Measurements from ENCODE around the gene GNAI2. TPM values are rescaled to one million over a fixed set of nuclear protein-coding genes. Genes with fewer than 3 reads are reported as not detected.

GNAI2 gene
- total and polyA plus RNA-seq, 8 donors: 61.1 to 211 (median 79.2) TPM

- TF ChIP-seq, protein P1, sequence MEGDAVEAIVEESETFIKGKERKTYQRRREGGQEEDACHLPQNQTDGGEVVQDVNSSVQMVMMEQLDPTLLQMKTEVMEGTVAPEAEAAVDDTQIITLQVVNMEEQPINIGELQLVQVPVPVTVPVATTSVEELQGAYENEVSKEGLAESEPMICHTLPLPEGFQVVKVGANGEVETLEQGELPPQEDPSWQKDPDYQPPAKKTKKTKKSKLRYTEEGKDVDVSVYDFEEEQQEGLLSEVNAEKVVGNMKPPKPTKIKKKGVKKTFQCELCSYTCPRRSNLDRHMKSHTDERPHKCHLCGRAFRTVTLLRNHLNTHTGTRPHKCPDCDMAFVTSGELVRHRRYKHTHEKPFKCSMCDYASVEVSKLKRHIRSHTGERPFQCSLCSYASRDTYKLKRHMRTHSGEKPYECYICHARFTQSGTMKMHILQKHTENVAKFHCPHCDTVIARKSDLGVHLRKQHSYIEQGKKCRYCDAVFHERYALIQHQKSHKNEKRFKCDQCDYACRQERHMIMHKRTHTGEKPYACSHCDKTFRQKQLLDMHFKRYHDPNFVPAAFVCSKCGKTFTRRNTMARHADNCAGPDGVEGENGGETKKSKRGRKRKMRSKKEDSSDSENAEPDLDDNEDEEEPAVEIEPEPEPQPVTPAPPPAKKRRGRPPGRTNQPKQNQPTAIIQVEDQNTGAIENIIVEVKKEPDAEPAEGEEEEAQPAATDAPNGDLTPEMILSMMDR (IDR thresholded peaks at IDR 0.05): no peak
- no peak for TF ChIP-seq POLR2AphosphoS5 (IDR thresholded peaks at IDR 0.05)
- no peak for TF ChIP-seq POLR2A (IDR thresholded peaks at IDR 0.05)
- TF ChIP-seq EP300 (IDR thresholded peaks at IDR 0.05): no peak
- intact Hi-C loops (cut with DNase I; ENCODE audit: low total_unique reads): no loop called here
- no peak for DNase-seq
- Histone ChIP-seq H3K36me3 (no peaks in the 10 kb centered on the region), H3K9me3 (no peaks in the 10 kb centered on the region), H3K4me1 (no peaks in the 10 kb centered on the region), H3K4me3 (no peak overlapping the region), H3K27ac (no peak overlapping the region), H3K27me3 (no peaks in the 10 kb centered on the region)
- WGBS, 5 donors: 90 to 95% (median 93%) methylated on average over 9 to 17 of the region's 17 CpGs
Observed at GRCh38 chr3:50218448-50218847, 17.6 kb upstream of the GNAI2 start.

DNA sequence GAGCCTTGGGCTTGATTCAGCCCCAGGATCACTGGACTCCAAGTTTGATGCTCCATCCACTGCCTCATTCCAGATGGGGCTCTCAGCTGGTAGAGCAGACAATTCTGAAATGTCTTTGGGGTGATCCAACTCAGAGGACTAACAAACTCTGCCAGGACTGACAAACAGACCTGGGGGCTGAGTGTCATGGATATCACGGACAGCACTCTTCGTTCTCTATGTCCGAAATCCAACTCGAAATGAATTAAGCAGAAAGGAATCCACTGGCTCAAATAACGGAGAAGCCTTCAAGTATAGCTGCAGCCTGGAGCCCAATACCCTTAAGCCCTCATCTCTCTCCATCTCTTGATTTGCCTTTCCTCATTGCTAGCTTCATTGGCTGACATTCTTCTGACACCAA, 16.7 kb upstream of the GNAI2 start:
- H3K27ac ChIP-seq: no peak overlapping the region
- no peaks in the 10 kb centered on the region for H3K27me3 ChIP-seq
- 84 to 96% (median 91%) methylated on average over 5 of the region's 5 CpGs for WGBS, 5 donors
- no peak for DNase-seq
- TF ChIP-seq POLR2A (IDR thresholded peaks at IDR 0.05) (no peak), POLR2AphosphoS5 (IDR thresholded peaks at IDR 0.05) (no peak), EP300 (IDR thresholded peaks at IDR 0.05) (no peak)
- TF ChIP-seq, protein P1 (IDR thresholded peaks at IDR 0.05): no peak
- intact Hi-C loops (cut with DNase I; ENCODE audit: low total_unique reads): no loop called here
- H3K4me1 ChIP-seq: no peaks in the 10 kb centered on the region
- no peaks in the 10 kb centered on the region for H3K36me3 ChIP-seq
- H3K9me3 ChIP-seq: no peaks in the 10 kb centered on the region
- no peak overlapping the region for H3K4me3 ChIP-seq

DNA sequence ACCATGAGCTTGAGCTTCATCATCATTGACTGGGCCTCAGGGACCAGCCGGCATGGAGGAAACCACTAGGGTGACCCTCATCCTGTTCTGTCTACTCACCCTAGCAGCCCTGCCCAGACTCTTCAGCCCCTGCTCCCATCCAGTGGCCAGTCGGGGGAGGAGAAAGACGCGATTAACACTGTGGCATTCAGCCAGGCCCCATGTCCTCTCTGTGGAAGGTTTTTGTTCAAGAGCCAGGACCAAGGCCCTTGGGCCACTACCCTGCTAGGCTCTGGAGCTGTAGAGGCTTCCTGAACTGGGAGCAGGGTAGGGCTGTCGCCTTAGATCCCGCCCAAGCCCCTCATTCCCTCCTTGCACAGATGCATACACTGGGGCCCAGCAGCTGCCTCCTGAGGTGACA, 15.9 kb upstream of the GNAI2 start:
- H3K27ac ChIP-seq: no peak overlapping the region
- WGBS, 5 donors: 30 to 70% (median 48%) methylated on average over 2 to 6 of the region's 6 CpGs

DNA sequence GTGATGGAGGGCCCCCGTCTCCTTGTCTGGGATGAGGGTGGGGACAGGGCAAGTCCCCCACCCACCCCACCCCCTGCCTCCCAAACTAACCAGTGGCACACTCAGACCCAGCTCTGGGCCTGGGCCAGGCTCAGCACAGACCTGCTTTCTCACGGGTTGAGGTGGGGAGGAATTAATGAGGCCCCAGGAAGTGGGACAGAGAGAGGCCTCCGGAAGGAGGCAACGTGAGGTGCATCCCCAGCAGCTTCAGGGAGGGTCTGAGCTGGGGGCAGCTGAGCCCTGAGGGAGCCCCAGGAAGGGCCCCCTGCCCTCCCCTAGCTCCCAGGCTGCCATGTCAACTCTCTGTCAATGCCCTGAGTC, 15.0 kb upstream of the GNAI2 start:
- no peaks in the 10 kb centered on the region for H3K9me3 ChIP-seq
- no peak overlapping the region for H3K4me3 ChIP-seq
- H3K36me3 ChIP-seq: no peaks in the 10 kb centered on the region
- H3K4me1 ChIP-seq: peaks cover 0 to 5% (median 3%) of the 10 kb centered on the region in 4 donors
- TF ChIP-seq, protein P1 (IDR thresholded peaks at IDR 0.05): no peak
- TF ChIP-seq POLR2AphosphoS5 (IDR thresholded peaks at IDR 0.05) (no peak), EP300 (IDR thresholded peaks at IDR 0.05) (no peak), POLR2A (IDR thresholded peaks at IDR 0.05) (no peak)
- no peaks in the 10 kb centered on the region for H3K27me3 ChIP-seq
- H3K27ac ChIP-seq: no peak overlapping the region
- intact Hi-C loops (cut with DNase I; ENCODE audit: low total_unique reads): loop anchor here (10.0 kb wide), 1 partner anchor 54 kb away; the partner anchor contains the start of gene LSMEM2
- WGBS, 5 donors: 65 to 100% (median 75%) methylated on average over 1 to 4 of the region's 4 CpGs
- no peak for DNase-seq

More for the DNA sequence above, 15.9 kb upstream of the GNAI2 start:
- no peak for TF ChIP-seq POLR2A (IDR thresholded peaks at IDR 0.05)
- no peak for TF ChIP-seq EP300 (IDR thresholded peaks at IDR 0.05)
- TF ChIP-seq, protein P1 (IDR thresholded peaks at IDR 0.05): no peak
- no peak for TF ChIP-seq POLR2AphosphoS5 (IDR thresholded peaks at IDR 0.05)
- DNase-seq: no peak
- Histone ChIP-seq H3K4me3 (no peak overlapping the region), H3K9me3 (no peaks in the 10 kb centered on the region), H3K27me3 (no peaks in the 10 kb centered on the region), H3K36me3 (no peaks in the 10 kb centered on the region), H3K4me1 (no peaks in the 10 kb centered on the region)
- intact Hi-C loops (cut with DNase I; ENCODE audit: low total_unique reads): loop anchor here (10.0 kb wide), 1 partner anchor 55 kb away; the partner anchor contains the start of gene LSMEM2

Data from stomach (tissue), 9 donors.